Right lobe of liver (tissue), 6 donors: ENCODE results near the gene TPGS2. TPM values are rescaled to one million over a fixed set of nuclear protein-coding genes. Genes with fewer than 3 reads are reported as not detected.

ENCODE experiments used
- ATAC-seq, 4 donors: fragments of 200-7000 bp; cut with Tn5 transposase; one replicate each; pipeline ENCODE4 v1.9.1; 2020; ENCODE audit warnings: mild to moderate bottlenecking in 4 of 4, moderate library complexity in 4 of 4
- DNase-seq, 3 donors: peaks; one replicate each; pipeline ENCODE4 v3.0.0-alpha.2; 2020
- H3K27ac ChIP-seq, 3 donors: fragments of 200-600 bp; one replicate each; pipeline ENCODE4 v1.8.0; 2022
- H3K27me3 ChIP-seq, 2 donors: fragments of 200-600 bp; one replicate each; pipeline ENCODE4 v1.8.0; 2022
- H3K36me3 ChIP-seq, 4 donors: fragments of 200-600 bp; sonication (generic) in 1 of 4; one replicate each; pipeline versions ENCODE4 v1.5.1 to v1.8.0; 2017 to 2022; ENCODE audit warnings: control low read depth in 1 of 4
- H3K4me1 ChIP-seq, 4 donors: fragments of 200-600 bp; sonication (generic) in 1 of 4; one replicate each; pipeline versions ENCODE4 v1.5.1 to v1.8.0; 2017 to 2022; ENCODE audit warnings: control low read depth in 1 of 4
- H3K4me3 ChIP-seq, 3 donors: fragments of 200-600 bp; one replicate each; pipeline ENCODE4 v1.8.0; 2022
- H3K9me3 ChIP-seq, 4 donors: fragments of 200-600 bp; sonication (generic) in 1 of 4; one replicate each; pipeline versions ENCODE4 v1.5.1 to v1.8.0; 2017 to 2022; ENCODE audit warnings: control low read depth in 1 of 4
- POLR2A ChIP-seq: fragments of 450-650 bp; IDR thresholded peaks from one replicate; pipeline ENCODE4 v1.6.1; 2017; ENCODE audit warnings: antibody characterized with exemption, mild to moderate bottlenecking
- WGBS: methylation state at CpG from one replicate; pipeline ENCODE4 v1.1.6; 2018; ENCODE audit warnings: low coverage, low lambda C conversion rate; ENCODE audit not compliant: insufficient coverage; ENCODE audit errors: missing lambda C conversion rate; 5-methylcytosine and 5-hydroxymethylcytosine counted together
- intact Hi-C, 2 donors: fragments of 100-400 bp; cut with DNase I; formaldehyde crosslinking; loops; one replicate each; pipeline versions ENCODE4 v1.11.2 to v1.14.1; 2022
- total RNA-seq, 6 experiments: library from RNA; depleted of rRNA in 2 of 6; stranded (reverse); fragments of >200 nt in 2 of 6; fragmentation: NEBNext Ultra II Directional in 3 of 6; extraction: Animal tissue kit (Norgen Biotek cat#: 25700) in 3 of 6; gene quantifications; one replicate each; pipeline versions ENCODE4 v1.1.0 to v1.2.4, GENCODE V29; 2016 to 2023
- TF ChIP-seq, protein P1 (sequence below), 4 donors: fragments of 200-600 bp in 3 of 4; fragments of 450-650 bp in 1 of 4; IDR thresholded peaks; one replicate each; pipeline versions ENCODE4 v1.5.1 to v1.8.0; 2016 to 2022; ENCODE audit warnings: antibody characterized with exemption in 4 of 4, mild to moderate bottlenecking in 2 of 4
- donor health status: DM: no; HTN: yes; CAD: no.
- donor health status: DM: no; HTN: no; CAD: no.
- donor health status: DM: no; HTN: no; CAD: no.
- donor health status: DM: no; HTN: yes; CAD: no.
- donor health status: DM: no; HTN: yes; CAD: no.

The TPGS2 gene
- total RNA-seq, 6 experiments from 2014 or later: 14.0 to 56.2 (median 23.1) TPM

DNA sequence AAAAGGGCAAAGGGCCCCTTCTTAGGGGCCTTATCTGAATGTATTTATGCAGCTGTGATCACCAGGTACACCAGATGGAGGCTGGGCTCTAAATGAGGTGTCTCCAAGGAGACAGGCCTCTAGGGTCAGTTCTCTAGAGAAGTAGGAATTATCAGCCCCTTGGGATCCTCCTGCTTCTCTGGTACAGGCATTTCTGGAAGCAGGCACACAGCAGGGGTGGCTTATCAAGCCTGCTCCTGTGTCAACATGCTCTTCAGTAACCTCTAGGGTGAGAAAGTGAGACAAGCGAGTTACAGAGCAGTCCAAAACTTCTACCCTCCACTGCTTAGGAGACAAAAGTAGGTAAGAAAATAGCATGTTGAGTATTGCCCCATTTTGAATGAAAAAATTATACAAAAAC lies 13.8 kb downstream of the TPGS2 start:
- intact Hi-C loops: no loop called here
- no peak for ATAC-seq

DNA sequence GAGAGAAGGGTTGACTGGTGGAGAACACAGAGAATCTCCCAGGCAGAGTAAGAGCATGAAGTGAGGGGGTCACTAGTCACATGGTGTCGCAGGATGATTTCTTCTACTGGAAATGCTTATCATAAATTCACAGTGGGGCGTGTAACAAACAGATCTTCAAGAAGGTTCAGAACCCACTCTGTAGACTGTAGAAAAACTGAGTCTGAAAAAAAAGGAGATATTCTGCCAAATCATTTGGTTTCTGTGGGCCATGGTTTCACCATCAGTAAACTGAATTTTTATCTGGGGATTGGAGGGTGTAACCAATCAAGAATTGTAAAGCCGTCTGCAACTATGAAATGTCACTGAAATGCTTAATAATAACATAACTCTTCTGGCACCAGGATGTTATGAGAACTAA lies 15.0 kb downstream of the TPGS2 start:
- Histone ChIP-seq H3K4me3 (no peak overlapping the region), H3K9me3 (no peaks in the 10 kb centered on the region), H3K4me1 (no peaks in the 10 kb centered on the region), H3K27ac (no peak overlapping the region), H3K27me3 (no peaks in the 10 kb centered on the region), H3K36me3 (no peaks in the 10 kb centered on the region)
- TF ChIP-seq, protein P1, sequence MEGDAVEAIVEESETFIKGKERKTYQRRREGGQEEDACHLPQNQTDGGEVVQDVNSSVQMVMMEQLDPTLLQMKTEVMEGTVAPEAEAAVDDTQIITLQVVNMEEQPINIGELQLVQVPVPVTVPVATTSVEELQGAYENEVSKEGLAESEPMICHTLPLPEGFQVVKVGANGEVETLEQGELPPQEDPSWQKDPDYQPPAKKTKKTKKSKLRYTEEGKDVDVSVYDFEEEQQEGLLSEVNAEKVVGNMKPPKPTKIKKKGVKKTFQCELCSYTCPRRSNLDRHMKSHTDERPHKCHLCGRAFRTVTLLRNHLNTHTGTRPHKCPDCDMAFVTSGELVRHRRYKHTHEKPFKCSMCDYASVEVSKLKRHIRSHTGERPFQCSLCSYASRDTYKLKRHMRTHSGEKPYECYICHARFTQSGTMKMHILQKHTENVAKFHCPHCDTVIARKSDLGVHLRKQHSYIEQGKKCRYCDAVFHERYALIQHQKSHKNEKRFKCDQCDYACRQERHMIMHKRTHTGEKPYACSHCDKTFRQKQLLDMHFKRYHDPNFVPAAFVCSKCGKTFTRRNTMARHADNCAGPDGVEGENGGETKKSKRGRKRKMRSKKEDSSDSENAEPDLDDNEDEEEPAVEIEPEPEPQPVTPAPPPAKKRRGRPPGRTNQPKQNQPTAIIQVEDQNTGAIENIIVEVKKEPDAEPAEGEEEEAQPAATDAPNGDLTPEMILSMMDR (IDR thresholded peaks at IDR 0.05): no peak
- no peak for TF ChIP-seq POLR2A
- WGBS: 82% methylated on average over 3 of the region's 3 CpGs
- no peak for DNase-seq
- ATAC-seq: no peak
- intact Hi-C loops: no loop called here

More for the DNA sequence above, 13.8 kb downstream of the TPGS2 start:
- WGBS: 57% methylated on average over 1 of the region's 1 CpG
- no peak for TF ChIP-seq POLR2A
- TF ChIP-seq, protein P1 (IDR thresholded peaks at IDR 0.05): no peak
- no peaks in the 10 kb centered on the region for H3K9me3 ChIP-seq
- H3K4me3 ChIP-seq: no peak overlapping the region
- no peaks in the 10 kb centered on the region for H3K4me1 ChIP-seq
- no peak for DNase-seq
- H3K27me3 ChIP-seq: no peaks in the 10 kb centered on the region
- no peak overlapping the region for H3K27ac ChIP-seq
- no peaks in the 10 kb centered on the region for H3K36me3 ChIP-seq

DNA sequence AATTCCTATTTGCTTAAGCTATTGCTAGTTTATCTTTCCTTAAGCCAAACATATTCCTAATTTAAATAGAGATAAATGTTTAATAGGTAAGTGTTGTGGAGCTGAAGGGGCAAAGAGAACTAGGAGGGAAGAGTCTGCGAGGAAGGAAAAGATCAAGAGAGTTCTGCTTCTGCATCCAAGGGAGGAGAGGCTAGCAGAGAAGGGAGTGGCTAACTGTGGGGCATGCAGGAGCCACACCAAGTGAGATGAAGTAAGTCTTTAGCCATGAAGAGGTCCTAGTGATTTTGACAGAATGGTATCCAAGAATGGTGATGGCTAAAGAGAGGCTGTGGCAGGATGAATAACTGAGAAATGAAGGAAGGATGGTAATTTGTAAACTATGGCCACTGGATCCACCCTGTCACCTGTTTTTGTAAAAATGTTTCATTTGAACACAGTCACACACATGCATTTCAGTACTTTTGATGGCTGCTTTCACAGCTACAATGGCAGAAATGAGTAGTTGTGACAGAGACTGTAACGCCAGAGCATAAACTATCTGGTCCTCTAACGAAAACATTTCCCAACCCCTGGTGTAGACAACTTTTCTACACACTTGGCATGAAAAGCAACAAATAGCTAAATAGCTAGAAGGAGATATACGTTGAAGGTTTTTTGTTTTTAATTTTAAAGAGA lies 15.6 kb downstream of the TPGS2 start:
- no peaks in the 10 kb centered on the region for H3K27me3 ChIP-seq
- DNase-seq: no peak
- intact Hi-C loops: no loop called here
- H3K9me3 ChIP-seq: no peaks in the 10 kb centered on the region
- H3K27ac ChIP-seq: no peak overlapping the region
- H3K4me1 ChIP-seq: no peaks in the 10 kb centered on the region
- no peaks in the 10 kb centered on the region for H3K36me3 ChIP-seq
- no peak overlapping the region for H3K4me3 ChIP-seq
- no peak for ATAC-seq
- WGBS: 80% methylated on average over 4 of the region's 4 CpGs
- TF ChIP-seq POLR2A: no peak
- TF ChIP-seq, protein P1 (IDR thresholded peaks at IDR 0.05): no peak

DNA sequence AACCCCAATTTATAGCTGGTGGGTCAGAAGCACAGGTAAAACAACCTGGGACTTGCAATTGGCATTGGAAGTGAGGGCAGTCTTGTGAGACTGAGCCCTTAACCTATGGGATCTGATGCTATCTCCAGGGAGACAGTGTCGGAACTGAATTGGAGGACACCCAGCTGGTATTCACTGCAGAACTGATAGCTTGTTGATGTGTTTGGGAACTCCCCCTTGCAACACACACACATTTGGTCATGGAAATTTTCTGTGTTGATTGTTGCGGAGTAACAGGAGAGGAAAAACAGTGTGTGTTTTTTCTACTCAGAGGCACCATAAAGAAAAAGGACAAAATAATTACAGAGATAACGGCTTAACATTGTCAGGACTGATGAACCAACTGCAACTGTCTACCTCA lies 16.1 kb downstream of the TPGS2 start:
- Histone ChIP-seq H3K27ac (no peak overlapping the region), H3K9me3 (no peaks in the 10 kb centered on the region), H3K4me1 (no peaks in the 10 kb centered on the region), H3K27me3 (no peaks in the 10 kb centered on the region), H3K4me3 (no peak overlapping the region), H3K36me3 (peaks cover 0 to under 1% (median 0%) of the 10 kb centered on the region in 4 donors)
- 76% methylated on average over 2 of the region's 3 CpGs for WGBS
- no peak for TF ChIP-seq POLR2A
- TF ChIP-seq, protein P1 (IDR thresholded peaks at IDR 0.05): no peak
- intact Hi-C loops: no loop called here
- DNase-seq (no peak), ATAC-seq (no peak)

DNA sequence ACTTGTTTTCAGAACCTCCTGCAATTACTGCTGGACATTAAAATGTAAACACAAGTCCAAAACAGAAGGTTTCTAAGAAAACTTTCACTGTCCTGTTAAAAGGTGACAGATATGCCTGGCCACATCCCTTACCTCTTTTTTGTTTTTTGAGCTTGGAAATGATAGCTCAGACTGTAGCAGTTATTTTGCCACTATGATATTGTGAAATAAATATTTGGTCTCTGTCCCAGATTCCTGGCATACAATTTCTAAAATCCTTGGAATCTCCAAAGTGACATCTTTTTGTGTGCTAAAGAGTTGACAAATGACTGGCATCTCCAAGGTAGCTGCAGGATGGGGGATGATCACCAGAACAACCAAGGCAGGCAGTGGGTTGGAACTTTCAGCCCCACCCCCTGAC lies 16.8 kb downstream of the TPGS2 start:
- H3K36me3 ChIP-seq: peaks cover 0 to 6% (median 0%) of the 10 kb centered on the region in 4 donors
- intact Hi-C loops: no loop called here
- no peak overlapping the region for H3K27ac ChIP-seq
- no peaks in the 10 kb centered on the region for H3K9me3 ChIP-seq
- H3K27me3 ChIP-seq: no peaks in the 10 kb centered on the region
- DNase-seq: no peak
- ATAC-seq: no peak
- no peaks in the 10 kb centered on the region for H3K4me1 ChIP-seq
- TF ChIP-seq, protein P1 (IDR thresholded peaks at IDR 0.05): no peak
- TF ChIP-seq POLR2A: no peak
- H3K4me3 ChIP-seq: no peak overlapping the region
